K562 (cell line): Measurements from ENCODE around the gene SH2B2. TPM values are rescaled to one million over a fixed set of nuclear protein-coding genes. Genes with fewer than 3 reads are reported as not detected.

Experiments used
- ATAC-seq: fragments of 200-7000 bp; cut with Tn5 transposase; 3 replicates; pipeline ENCODE4 v1.9.1; 2020; ENCODE audit warnings: moderate library complexity
- BruUV-seq: library from RNA; stranded (reverse); fragments of 400-500 nt; replicated peaks from 2 replicates; lab custom pipeline; 2021; lab: Mats Ljungman, UMichigan
- CTCF ChIA-PET: fragments of 300-600 bp; formaldehyde crosslinking; extraction: SDS; loops from one replicate; lab custom pipeline; 2021; ENCODE audit warnings: low intra/inter-chr PET ratio; lab: Yijun Ruan, JAX
- POLR2A ChIA-PET: fragments of 300-600, 350-650 bp; sonication (Branson Sonifier 250); formaldehyde crosslinking; extraction: SDS; loops from one replicate; lab custom pipeline; 2021; ENCODE audit warnings: antibody characterized with exemption, inconsistent platforms; lab: Yijun Ruan, JAX
- DNase-seq, 4 experiments: peaks; one replicate each; pipeline versions ENCODE4 v3.0.0 to v3.0.0-alpha.2; 2011 to 2018; ENCODE audit warnings: low spot score in 3 of 4, mixed read lengths in 3 of 4; ENCODE audit errors: extremely low read depth in 1 of 4
- FAIRE-seq: peaks from 2 replicates; lab custom pipeline; 2011; peaks lifted over from hg19 to GRCh38; lab: Jason Lieb, UNC
- H2AFZ ChIP-seq: 2 replicates; pipeline ENCODE4 v1.6.0; 2011; ENCODE audit warnings: low read depth, low read length, control low read depth, inconsistent platforms
- H3K27ac ChIP-seq: fragments of 200-600 bp; 3 replicates; pipeline ENCODE4 v1.8.0; 2011; ENCODE audit warnings: low read depth, mild to moderate bottlenecking, control low read depth, inconsistent platforms, low read length, moderate library complexity, mixed read lengths; ENCODE audit errors: extremely low read depth
- H3K27me3 ChIP-seq, 2 experiments: fragments of 300-600 bp in 1 of 2; 2 replicates in 1 of 2; 3 replicates in 1 of 2; pipeline versions ENCODE4 v1.6.0 to v1.8.0; 2011; ENCODE audit warnings: inconsistent platforms in 2 of 2, low read length in 2 of 2, mild to moderate bottlenecking in 1 of 2, mixed read lengths in 1 of 2, moderate library complexity in 1 of 2; ENCODE audit not compliant: control insufficient read depth in 2 of 2, insufficient read depth in 2 of 2
- H3K36me3 ChIP-seq: fragments of 300-600 bp; 3 replicates; pipeline ENCODE4 v1.8.0; 2011; ENCODE audit warnings: mild to moderate bottlenecking, low read length, inconsistent platforms; ENCODE audit not compliant: control insufficient read depth, insufficient read depth
- H3K4me1 ChIP-seq, 2 experiments: fragments of 200-600 bp in 1 of 2; replicated peaks in 1 of 2; 2 replicates in 1 of 2; 3 replicates in 1 of 2; pipeline versions ENCODE4 v1.5.1 to v1.8.0; 2011; ENCODE audit warnings: inconsistent platforms in 2 of 2, low read length in 2 of 2, mild to moderate bottlenecking in 1 of 2, mixed read lengths in 1 of 2, moderate library complexity in 1 of 2; ENCODE audit not compliant: control insufficient read depth in 2 of 2, insufficient read depth in 2 of 2
- H3K4me2 ChIP-seq: 2 replicates; pipeline ENCODE4 v1.6.1; 2011; ENCODE audit warnings: low read length, control low read depth, inconsistent platforms, mixed read lengths; ENCODE audit not compliant: insufficient read depth
- H3K4me3 ChIP-seq: fragments of 200-600 bp; sonication (generic), shearing (Covaris generic); 2 replicates; pipeline ENCODE4 v1.5.1; 2016; ENCODE audit warnings: control low read depth, inconsistent platforms
- H3K79me2 ChIP-seq: fragments of 200-600 bp; 3 replicates; pipeline ENCODE4 v1.8.0; 2011; ENCODE audit warnings: low read length, inconsistent platforms; ENCODE audit not compliant: control insufficient read depth, insufficient read depth
- H3K9ac ChIP-seq, 2 experiments: 2 replicates each; pipeline versions ENCODE4 v1.6.0 to v1.6.1; 2011; ENCODE audit warnings: low read depth in 2 of 2, low read length in 2 of 2, control low read depth in 1 of 2, inconsistent platforms in 1 of 2, mild to moderate bottlenecking in 1 of 2, mixed read lengths in 1 of 2; ENCODE audit not compliant: insufficient read depth in 1 of 2
- H3K9me1 ChIP-seq: one replicate; pipeline ENCODE4 v1.6.0; 2011; ENCODE audit warnings: inconsistent platforms, mild to moderate bottlenecking, low read length, moderate library complexity; ENCODE audit not compliant: control insufficient read depth, insufficient read depth
- H3K9me3 ChIP-seq: replicated peaks from 2 replicates; pipeline ENCODE4 v1.5.1; 2011; ENCODE audit warnings: low read depth, low read length, inconsistent platforms; ENCODE audit not compliant: control insufficient read depth, insufficient read depth
- H4K20me1 ChIP-seq: replicated peaks from 2 replicates; pipeline ENCODE4 v1.6.1; 2011; ENCODE audit warnings: low read length, inconsistent platforms, mixed read lengths; ENCODE audit not compliant: control insufficient read depth, insufficient read depth
- CSDE1 ChIP-seq, 2 experiments: fragments of 450-650 bp; IDR thresholded peaks; 2 replicates each; pipeline ENCODE4 v1.6.1; 2016; ENCODE audit warnings: mild to moderate bottlenecking in 1 of 2
- FOXM1 ChIP-seq, 2 experiments: fragments of 450-650 bp in 1 of 2; sonication (generic) in 1 of 2; formaldehyde crosslinking in 1 of 2; IDR thresholded peaks; 2 replicates each; pipeline versions ENCODE4 v1.6.1 to v1.9.0; 2017 to 2022; ENCODE audit warnings: low read depth in 2 of 2, mild to moderate bottlenecking in 2 of 2, missing genetic modification reagents in 1 of 2, moderate library complexity in 1 of 2
- TAF15 ChIP-seq: fragments of 200-400 bp; formaldehyde crosslinking; IDR thresholded peaks from 2 replicates; pipeline ENCODE4 v1.6.1; 2017; ENCODE audit warnings: mild to moderate bottlenecking, low read depth, low read length, moderate library complexity
- TRIM28 ChIP-seq: fragments of 450-650 bp; IDR thresholded peaks from 2 replicates; pipeline ENCODE4 v1.6.1; 2017
- ZFPM2 ChIP-seq: fragments of 250-450 bp; sonication (Bioruptor Pico); IDR thresholded peaks from 2 replicates; pipeline ENCODE4 v1.5.1; 2022; ENCODE audit warnings: mild to moderate bottlenecking
- ZKSCAN3 ChIP-seq: fragments of 250-450 bp; sonication (Bioruptor Pico); IDR thresholded peaks from 2 replicates; pipeline ENCODE4 v1.4.0; 2020
- ZNF133 ChIP-seq: fragments of 250-450 bp; sonication (Bioruptor Pico); IDR thresholded peaks from 2 replicates; pipeline ENCODE4 v1.4.0; 2020; ENCODE audit warnings: mild to moderate bottlenecking
- ZNF3 ChIP-seq: fragments of 250-450 bp; sonication (Bioruptor Pico); IDR thresholded peaks from 2 replicates; pipeline ENCODE4 v1.5.0; 2021; ENCODE audit warnings: mild to moderate bottlenecking, moderate library complexity
- WGBS: fragments of 100-300 bp; shearing (Covaris generic); methylation state at CpG from one replicate; pipeline ENCODE4 v1.1.6; 2016; ENCODE audit warnings: low coverage, mixed read lengths; ENCODE audit not compliant: insufficient coverage; ENCODE audit errors: missing lambda C conversion rate; 5-methylcytosine and 5-hydroxymethylcytosine counted together
- in situ Hi-C: fragments of 300-500 bp; cut with MboI; formaldehyde crosslinking; loops from 4 replicates; pipeline ENCODE4 v1.15.0; 2018; ENCODE audit warnings: inconsistent platforms, mixed read lengths
- intact Hi-C: fragments of 100-400 bp; cut with micrococcal nuclease; formaldehyde crosslinking; loops from 2 replicates; pipeline ENCODE4 v1.14.2; 2022
- polyA plus RNA-seq, 8 experiments: library from polyadenylated mRNA; depleted of rRNA in 4 of 8; stranded (reverse) in 5 of 8; unstranded in 3 of 8; fragments of >200 nt; fragmentation: Nextera tagmentation in 2 of 8; fragmentation: Illumina TruSeq in 1 of 8; extraction: Ambion mirVana in 2 of 8; extraction: Trizol in 1 of 8; gene quantifications; 2 replicates each; pipeline versions ENCODE4 v1.2.1 to v1.2.3, GENCODE V29; 2011 to 2014; ENCODE audit warnings: inconsistent platforms in 1 of 8, missing spikeins in 1 of 8
- total RNA-seq, 7 experiments: library from RNA; depleted of rRNA in 6 of 7; stranded (reverse); fragments of >200 nt in 6 of 7; fragmentation: Illumina TruSeq in 2 of 7; extraction: Trizol in 2 of 7; gene quantifications; 2 replicates each; pipeline versions ENCODE4 v1.2.1 to v1.2.3, GENCODE V29; 2011 to 2021; ENCODE audit warnings: low replicate concordance in 1 of 7
- TF ChIP-seq, protein P1 (sequence below): IDR thresholded peaks from 2 replicates; pipeline ENCODE4 v1.6.1; 2011; ENCODE audit warnings: borderline replicate concordance, low read depth, mild to moderate bottlenecking, moderate library complexity, low read length; ENCODE audit not compliant: insufficient read depth, poor library complexity, severe bottlenecking
- TF ChIP-seq, protein P2 (sequence below): fragments of 250-450 bp; sonication (Bioruptor Pico); IDR thresholded peaks from 2 replicates; pipeline ENCODE4 v1.8.0; 2022; ENCODE audit warnings: inconsistent platforms, mild to moderate bottlenecking, moderate library complexity, borderline replicate concordance
- TF ChIP-seq, protein P3 (sequence below): IDR thresholded peaks from 2 replicates; pipeline ENCODE4 v1.6.1; 2014; ENCODE audit warnings: antibody characterized with exemption
- TF ChIP-seq, protein P4 (sequence below): fragments of 250-450 bp; sonication (Bioruptor Pico); IDR thresholded peaks from 2 replicates; pipeline ENCODE4 v1.4.0; 2020; ENCODE audit warnings: mild to moderate bottlenecking, moderate library complexity, borderline replicate concordance

SH2B2 gene
- total and polyA plus RNA-seq, 9 of the 15 experiments (the other 6 are each of a cell fraction or from before 2014, with no cell fraction given), result 0.03 to 0.89 (median 0.07) TPM; not detected in 4

DNA sequence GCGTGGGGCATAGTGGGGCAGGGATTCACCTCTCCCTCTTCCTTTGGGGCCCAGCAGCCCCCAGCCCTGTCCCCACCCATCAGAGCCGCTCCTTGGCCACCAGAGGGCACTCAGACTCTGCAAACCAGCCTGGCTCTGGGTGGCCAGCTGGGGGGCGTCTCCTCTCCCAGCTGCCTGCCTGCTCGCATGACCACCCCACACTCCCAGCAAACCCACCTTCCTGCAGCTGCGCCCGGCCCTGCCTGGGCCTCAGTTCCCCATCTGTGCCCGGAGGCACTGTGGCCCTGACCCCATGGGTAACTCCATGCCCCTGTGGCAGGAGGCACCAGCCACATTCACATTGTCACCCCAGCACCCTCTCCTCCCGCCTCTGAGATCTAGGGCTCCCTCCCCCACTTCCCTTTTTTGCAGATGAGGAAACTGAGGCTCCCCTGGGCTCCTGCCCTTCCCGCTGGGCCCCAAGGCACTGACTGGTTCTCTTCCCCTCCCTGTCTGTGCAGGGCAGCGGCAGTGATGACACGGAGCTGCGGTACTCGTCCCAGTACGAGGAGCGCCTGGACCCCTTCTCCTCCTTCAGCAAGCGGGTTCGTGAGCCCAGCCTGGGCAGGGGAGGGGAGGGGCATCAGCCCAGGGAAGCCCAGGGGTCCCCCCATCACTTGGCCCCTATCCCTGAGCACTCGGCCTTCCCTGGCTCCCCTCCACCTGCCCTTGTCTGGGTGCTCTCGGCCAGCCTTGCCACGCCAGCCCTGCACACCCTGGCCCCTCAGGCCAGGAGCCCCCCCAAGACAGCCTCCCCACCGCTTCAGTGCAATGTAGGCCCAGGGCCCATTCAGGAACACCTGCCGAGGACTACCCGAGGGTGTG lies 6.9 kb upstream of the SH2B2 start:
- Histone ChIP-seq H3K36me3 (no peaks in the 10 kb centered on the region), H3K4me1 (peaks cover 2 to 39% of the 10 kb centered on the region in 2 experiments; a peak in 3 of 5 replicates), H3K9ac (peak overlapping the region in 1 of 2 experiments; percentile 67; a peak in 2 of 4 replicates), H3K9me1 (no peaks in the 10 kb centered on the region), H3K4me3 (no peak overlapping the region), H3K79me2 (no peaks in the 10 kb centered on the region), H3K9me3 (no peaks in the 10 kb centered on the region), H3K4me2 (no peak overlapping the region; the same call in 1 of the 2 replicates), H4K20me1 (peaks cover 6% of the 10 kb centered on the region; the same call in 1 of the 2 replicates), H3K27me3 (peaks cover 4 to 9% of the 10 kb centered on the region in 2 experiments; a peak in 4 of 5 replicates), H3K27ac (no peak overlapping the region), H2AFZ (0 out of 2 replicates have a peak overlapping the region, but pooled peaks have one; percentile 34)
- FAIRE-seq (peak; percentile 88), ATAC-seq (peak; percentile 97), DNase-seq (peak; percentile 83 to 87 (median 86))
- intact Hi-C loops (loop anchor here (1.0 kb wide), 1 partner anchor 111 kb away; no protein-coding TSS in a partner anchor), in situ Hi-C loops (loop anchor here (5.0 kb wide), 1 partner anchor 113 kb away; no protein-coding TSS in a partner anchor)
- CTCF ChIA-PET, result interaction anchor here (0.5 to 2.0 kb wide), 6 partner anchors 65 to 553 kb away, joined by 3 to 33 read pairs (median 6); partner anchors contain the start of gene PRKRIP1
- POLR2A ChIA-PET, result no interaction called here
- 23% methylated on average over 18 of the region's 23 CpGs for WGBS
- no TSS peak for BruUV-seq
- TF ChIP-seq FOXM1 (IDR thresholded peaks at IDR 0.05; ENCODE audit: low read depth), result no peak
- TF ChIP-seq FOXM1 (CRISPR knock-in tag; IDR thresholded peaks at IDR 0.05; ENCODE audit: low read depth), result no peak
- TF ChIP-seq, protein P1, sequence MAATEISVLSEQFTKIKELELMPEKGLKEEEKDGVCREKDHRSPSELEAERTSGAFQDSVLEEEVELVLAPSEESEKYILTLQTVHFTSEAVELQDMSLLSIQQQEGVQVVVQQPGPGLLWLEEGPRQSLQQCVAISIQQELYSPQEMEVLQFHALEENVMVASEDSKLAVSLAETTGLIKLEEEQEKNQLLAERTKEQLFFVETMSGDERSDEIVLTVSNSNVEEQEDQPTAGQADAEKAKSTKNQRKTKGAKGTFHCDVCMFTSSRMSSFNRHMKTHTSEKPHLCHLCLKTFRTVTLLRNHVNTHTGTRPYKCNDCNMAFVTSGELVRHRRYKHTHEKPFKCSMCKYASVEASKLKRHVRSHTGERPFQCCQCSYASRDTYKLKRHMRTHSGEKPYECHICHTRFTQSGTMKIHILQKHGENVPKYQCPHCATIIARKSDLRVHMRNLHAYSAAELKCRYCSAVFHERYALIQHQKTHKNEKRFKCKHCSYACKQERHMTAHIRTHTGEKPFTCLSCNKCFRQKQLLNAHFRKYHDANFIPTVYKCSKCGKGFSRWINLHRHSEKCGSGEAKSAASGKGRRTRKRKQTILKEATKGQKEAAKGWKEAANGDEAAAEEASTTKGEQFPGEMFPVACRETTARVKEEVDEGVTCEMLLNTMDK, result peak; percentile 33
- TF ChIP-seq TRIM28, result no peak
- no peak for TF ChIP-seq ZNF133 (CRISPR knock-in tag)
- no peak for TF ChIP-seq ZKSCAN3 (CRISPR knock-in tag)
- TF ChIP-seq, protein P2, sequence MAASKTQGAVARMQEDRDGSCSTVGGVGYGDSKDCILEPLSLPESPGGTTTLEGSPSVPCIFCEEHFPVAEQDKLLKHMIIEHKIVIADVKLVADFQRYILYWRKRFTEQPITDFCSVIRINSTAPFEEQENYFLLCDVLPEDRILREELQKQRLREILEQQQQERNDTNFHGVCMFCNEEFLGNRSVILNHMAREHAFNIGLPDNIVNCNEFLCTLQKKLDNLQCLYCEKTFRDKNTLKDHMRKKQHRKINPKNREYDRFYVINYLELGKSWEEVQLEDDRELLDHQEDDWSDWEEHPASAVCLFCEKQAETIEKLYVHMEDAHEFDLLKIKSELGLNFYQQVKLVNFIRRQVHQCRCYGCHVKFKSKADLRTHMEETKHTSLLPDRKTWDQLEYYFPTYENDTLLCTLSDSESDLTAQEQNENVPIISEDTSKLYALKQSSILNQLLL (CRISPR knock-in tag), result no peak
- TF ChIP-seq, protein P3, sequence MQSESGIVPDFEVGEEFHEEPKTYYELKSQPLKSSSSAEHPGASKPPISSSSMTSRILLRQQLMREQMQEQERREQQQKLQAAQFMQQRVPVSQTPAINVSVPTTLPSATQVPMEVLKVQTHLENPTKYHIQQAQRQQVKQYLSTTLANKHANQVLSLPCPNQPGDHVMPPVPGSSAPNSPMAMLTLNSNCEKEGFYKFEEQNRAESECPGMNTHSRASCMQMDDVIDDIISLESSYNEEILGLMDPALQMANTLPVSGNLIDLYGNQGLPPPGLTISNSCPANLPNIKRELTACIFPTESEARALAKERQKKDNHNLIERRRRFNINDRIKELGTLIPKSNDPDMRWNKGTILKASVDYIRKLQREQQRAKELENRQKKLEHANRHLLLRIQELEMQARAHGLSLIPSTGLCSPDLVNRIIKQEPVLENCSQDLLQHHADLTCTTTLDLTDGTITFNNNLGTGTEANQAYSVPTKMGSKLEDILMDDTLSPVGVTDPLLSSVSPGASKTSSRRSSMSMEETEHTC, result no peak
- no peak for TF ChIP-seq TAF15
- TF ChIP-seq, protein P4, sequence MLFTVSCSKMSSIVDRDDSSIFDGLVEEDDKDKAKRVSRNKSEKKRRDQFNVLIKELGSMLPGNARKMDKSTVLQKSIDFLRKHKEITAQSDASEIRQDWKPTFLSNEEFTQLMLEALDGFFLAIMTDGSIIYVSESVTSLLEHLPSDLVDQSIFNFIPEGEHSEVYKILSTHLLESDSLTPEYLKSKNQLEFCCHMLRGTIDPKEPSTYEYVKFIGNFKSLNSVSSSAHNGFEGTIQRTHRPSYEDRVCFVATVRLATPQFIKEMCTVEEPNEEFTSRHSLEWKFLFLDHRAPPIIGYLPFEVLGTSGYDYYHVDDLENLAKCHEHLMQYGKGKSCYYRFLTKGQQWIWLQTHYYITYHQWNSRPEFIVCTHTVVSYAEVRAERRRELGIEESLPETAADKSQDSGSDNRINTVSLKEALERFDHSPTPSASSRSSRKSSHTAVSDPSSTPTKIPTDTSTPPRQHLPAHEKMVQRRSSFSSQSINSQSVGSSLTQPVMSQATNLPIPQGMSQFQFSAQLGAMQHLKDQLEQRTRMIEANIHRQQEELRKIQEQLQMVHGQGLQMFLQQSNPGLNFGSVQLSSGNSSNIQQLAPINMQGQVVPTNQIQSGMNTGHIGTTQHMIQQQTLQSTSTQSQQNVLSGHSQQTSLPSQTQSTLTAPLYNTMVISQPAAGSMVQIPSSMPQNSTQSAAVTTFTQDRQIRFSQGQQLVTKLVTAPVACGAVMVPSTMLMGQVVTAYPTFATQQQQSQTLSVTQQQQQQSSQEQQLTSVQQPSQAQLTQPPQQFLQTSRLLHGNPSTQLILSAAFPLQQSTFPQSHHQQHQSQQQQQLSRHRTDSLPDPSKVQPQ, result no peak
- TF ChIP-seq ZFPM2 (CRISPR knock-in tag), result no peak
- no peak for TF ChIP-seq CSDE1 (IDR thresholded peaks at IDR 0.05)
- TF ChIP-seq ZNF3 (CRISPR knock-in tag), result no peak
